DND-41 (cell line): ENCODE measurements around the gene FNBP1L.
A peak's percentile ranks its signal among the peaks of the same experiment; 100 is the strongest.
"Not testable (repeated sequence)": the region's sequence is repeated elsewhere in the genome, so short reads cannot be mapped to it uniquely, and the experiment has no call there.

Experiments used
- ATAC-seq: fragments of 200-7000 bp; cut with Tn5 transposase; 3 replicates; pipeline ENCODE4 v1.9.1; 2021; ENCODE audit warnings: low read depth; ENCODE audit not compliant: insufficient read depth
- DNase-seq: peaks from one replicate; pipeline ENCODE4 v3.0.0-alpha.2; 2020
- H2AFZ ChIP-seq: 2 replicates; pipeline ENCODE4 v1.6.0; 2012; ENCODE audit warnings: low read depth, low read length
- H3K27ac ChIP-seq: 2 replicates; pipeline ENCODE4 v1.5.1; 2012; ENCODE audit warnings: low read length, inconsistent platforms
- H3K27me3 ChIP-seq: fragments of 200-600 bp; sonication (generic); 2 replicates; pipeline ENCODE4 v1.6.0; 2012; ENCODE audit warnings: low read length, mild to moderate bottlenecking, inconsistent platforms; ENCODE audit not compliant: insufficient read depth, poor library complexity
- H3K36me3 ChIP-seq: 2 replicates; pipeline ENCODE4 v1.5.1; 2012; ENCODE audit warnings: low read length, inconsistent platforms; ENCODE audit not compliant: insufficient read depth
- H3K4me1 ChIP-seq: 2 replicates; pipeline ENCODE4 v1.5.1; 2012; ENCODE audit warnings: mild to moderate bottlenecking, low read length; ENCODE audit not compliant: insufficient read depth
- H3K4me2 ChIP-seq: 2 replicates; pipeline ENCODE4 v1.6.0; 2012; ENCODE audit warnings: mild to moderate bottlenecking, moderate library complexity, low read length, inconsistent platforms; ENCODE audit not compliant: insufficient read depth
- H3K4me3 ChIP-seq, 2 experiments: fragments of 200-600 bp in 1 of 2; shearing (Covaris generic) in 1 of 2; 2 replicates each; pipeline ENCODE4 v1.5.1; 2012 to 2016; ENCODE audit warnings: inconsistent platforms in 2 of 2, low read length in 2 of 2, mild to moderate bottlenecking in 2 of 2, low read depth in 1 of 2, moderate library complexity in 1 of 2
- H3K79me2 ChIP-seq: 2 replicates; pipeline ENCODE4 v1.6.0; 2012; ENCODE audit warnings: low read length, inconsistent platforms; ENCODE audit not compliant: insufficient read depth
- H3K9ac ChIP-seq: 2 replicates; pipeline ENCODE4 v1.6.0; 2012; ENCODE audit warnings: low read depth, mild to moderate bottlenecking, inconsistent platforms, low read length, moderate library complexity
- H3K9me3 ChIP-seq: 2 replicates; pipeline ENCODE4 v1.5.1; 2012; ENCODE audit warnings: low read length, moderate library complexity, mild to moderate bottlenecking, inconsistent platforms; ENCODE audit not compliant: insufficient read depth, severe bottlenecking
- H4K20me1 ChIP-seq: 2 replicates; pipeline ENCODE4 v1.6.0; 2012; ENCODE audit warnings: low read length; ENCODE audit not compliant: insufficient read depth
- CTCF ChIP-seq: IDR thresholded peaks from 2 replicates; pipeline ENCODE4 v1.5.1; 2012; ENCODE audit warnings: borderline replicate concordance, low read length, moderate library complexity, mild to moderate bottlenecking; ENCODE audit not compliant: poor library complexity, severe bottlenecking; ENCODE audit errors: extremely low read depth
- EZH2 ChIP-seq: IDR thresholded peaks from 3 replicates; pipeline ENCODE4 v1.6.1; 2012; ENCODE audit warnings: borderline replicate concordance, low read depth, mild to moderate bottlenecking, moderate library complexity, low read length, inconsistent platforms; ENCODE audit not compliant: severe bottlenecking

Gene FNBP1L

DNA sequence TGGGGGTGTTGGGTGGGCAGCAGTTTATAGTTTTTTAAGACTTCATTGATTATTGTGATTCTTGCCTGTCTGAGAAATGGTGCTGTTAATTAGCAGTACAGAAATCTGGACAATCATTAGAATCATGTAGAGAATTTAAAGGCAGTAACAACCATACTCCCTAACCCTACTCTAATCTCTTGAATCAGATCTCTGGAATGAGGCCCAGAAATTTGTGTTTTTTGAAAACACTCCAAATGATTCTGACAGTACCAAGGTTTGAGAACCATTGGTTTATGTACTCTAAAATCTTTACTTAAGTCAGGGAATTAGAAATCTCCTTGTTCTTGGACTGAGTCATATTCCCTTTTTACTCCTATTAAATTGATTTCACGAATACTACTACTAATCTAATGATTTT lies 24.0 kb downstream of the FNBP1L start:
- no peaks in the 10 kb centered on the region for H3K27me3 ChIP-seq
- H3K9me3 ChIP-seq: peaks cover 3% of the 10 kb centered on the region
- peaks cover 5% of the 10 kb centered on the region for H4K20me1 ChIP-seq
- H3K79me2 ChIP-seq: peaks cover 60% of the 10 kb centered on the region
- H2AFZ ChIP-seq: no peak overlapping the region
- no peak overlapping the region for H3K9ac ChIP-seq
- H3K4me1 ChIP-seq: no peaks in the 10 kb centered on the region
- H3K36me3 ChIP-seq: no peaks in the 10 kb centered on the region
- H3K4me2 ChIP-seq: no peak overlapping the region
- no peak overlapping the region for H3K4me3 ChIP-seq
- ATAC-seq (no peak), DNase-seq (no peak)
- H3K27ac ChIP-seq: no peak overlapping the region
- TF ChIP-seq CTCF (no peak), EZH2 (no peak)

DNA sequence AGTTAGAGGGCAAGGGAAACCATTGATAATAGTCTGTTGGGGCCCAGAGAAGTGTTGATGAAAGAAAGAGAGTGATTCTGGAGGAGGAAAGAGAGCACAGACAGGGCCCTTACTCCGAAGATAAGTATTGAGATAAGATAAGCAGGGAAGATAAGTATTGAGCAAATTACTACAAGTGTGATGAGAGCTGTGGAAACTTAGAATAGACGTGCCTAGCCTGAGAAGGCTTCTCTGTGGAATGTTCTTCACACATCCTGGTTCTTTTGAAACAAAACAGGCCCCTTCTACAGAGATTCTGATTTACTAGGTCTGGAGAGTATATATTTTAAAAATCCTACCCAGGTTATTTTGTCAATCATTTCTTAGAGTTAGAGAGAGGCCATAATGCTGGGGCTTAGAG lies 26.4 kb downstream of the FNBP1L start:
- Histone ChIP-seq H3K4me1 (no peaks in the 10 kb centered on the region), H3K9me3 (peaks cover 21% of the 10 kb centered on the region), H3K27ac (no peak overlapping the region), H3K4me2 (no peak overlapping the region), H3K79me2 (peaks cover 58% of the 10 kb centered on the region), H3K4me3 (no peak overlapping the region), H2AFZ (no peak overlapping the region), H4K20me1 (peaks cover 5% of the 10 kb centered on the region), H3K27me3 (no peaks in the 10 kb centered on the region), H3K9ac (no peak overlapping the region), H3K36me3 (no peaks in the 10 kb centered on the region)
- TF ChIP-seq CTCF (no peak), EZH2 (no peak)
- DNase-seq: no peak
- ATAC-seq: no peak

- Histone ChIP-seq H3K27ac (no peak overlapping the region), H3K79me2 (peaks cover 51% of the 10 kb centered on the region), H3K4me2 (no peak overlapping the region), H3K36me3 (no peaks in the 10 kb centered on the region), H3K4me3 (no peak overlapping the region), H3K9ac (no peak overlapping the region), H4K20me1 (no peaks in the 10 kb centered on the region; the same call in 1 of the 2 replicates), H3K4me1 (no peaks in the 10 kb centered on the region), H3K9me3 (peaks cover 23% of the 10 kb centered on the region), H3K27me3 (no peaks in the 10 kb centered on the region), H2AFZ (no peak overlapping the region)
- ATAC-seq (no peak), DNase-seq (no peak)
- TF ChIP-seq CTCF (no peak), EZH2 (no peak)
Observed at GRCh38 chr1:93475681-93476080, 27.8 kb downstream of the FNBP1L start.

- H3K27ac ChIP-seq, H3K4me2 ChIP-seq, H3K4me3 ChIP-seq, ATAC-seq, H3K27me3 ChIP-seq, H2AFZ ChIP-seq, H3K36me3 ChIP-seq, H4K20me1 ChIP-seq, H3K4me1 ChIP-seq, H3K9ac ChIP-seq: not testable (repeated sequence)
- DNase-seq: peak; percentile 37
- H3K79me2 ChIP-seq: peaks cover 24% of the 10 kb centered on the region
- peaks cover 23% of the 10 kb centered on the region for H3K9me3 ChIP-seq
Observed at GRCh38 chr1:93479133-93479745, 31.3 kb downstream of the FNBP1L start.

DNA sequence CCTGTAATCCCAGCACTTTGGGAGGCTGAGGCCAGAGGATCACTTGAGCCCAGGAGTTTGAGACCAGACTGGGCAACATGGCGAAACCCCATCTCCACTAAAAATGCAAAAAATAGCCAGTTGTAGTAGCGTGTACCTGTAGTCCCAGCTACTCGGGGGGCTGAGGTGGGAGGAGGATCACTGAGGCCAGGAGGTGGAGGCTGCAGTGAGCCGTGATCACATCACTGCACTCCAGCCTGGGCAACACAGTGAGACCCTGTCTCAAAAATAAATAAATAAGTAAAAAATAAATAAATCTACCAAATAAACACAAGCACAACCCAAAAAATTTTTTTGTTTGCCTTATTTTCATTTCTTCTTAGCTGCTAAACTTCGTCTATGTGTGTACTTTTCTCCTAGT lies 34.0 kb downstream of the FNBP1L start:
- Histone ChIP-seq H3K9me3 (peaks cover 20% of the 10 kb centered on the region), H3K79me2 (peaks cover 16% of the 10 kb centered on the region; the same call in 1 of the 2 replicates)
- H4K20me1 ChIP-seq, H3K27me3 ChIP-seq, DNase-seq, H3K4me1 ChIP-seq, ATAC-seq, H3K36me3 ChIP-seq, H2AFZ ChIP-seq, H3K9ac ChIP-seq, H3K4me2 ChIP-seq, H3K4me3 ChIP-seq, H3K27ac ChIP-seq: not testable (repeated sequence)
